Breast epithelium (tissue), 4 donors: ENCODE data around the gene MYOZ2. TPM values are rescaled to one million over a fixed set of nuclear protein-coding genes. Genes with fewer than 3 reads are reported as not detected.
A peak's percentile ranks its signal among the peaks of the same experiment; 100 is the strongest.

Experiments used
- DNase-seq, 2 donors: peaks; one replicate each; pipeline ENCODE4 v3.0.0-alpha.2; 2019; ENCODE audit warnings: low spot score in 2 of 2
- H3K27ac ChIP-seq, 2 donors: fragments of 200-600 bp; sonication (generic) in 1 of 2; one replicate each; pipeline ENCODE4 v1.5.1; 2016 to 2019; ENCODE audit warnings: mild to moderate bottlenecking in 1 of 2
- H3K27me3 ChIP-seq, 2 donors: fragments of 200-600 bp; sonication (generic) in 1 of 2; one replicate each; pipeline versions ENCODE4 v1.5.1 to v1.6.0; 2017 to 2019; ENCODE audit warnings: control low read depth in 1 of 2, mild to moderate bottlenecking in 1 of 2
- H3K36me3 ChIP-seq: fragments of 200-600 bp; one replicate; pipeline ENCODE4 v1.5.1; 2019
- H3K4me1 ChIP-seq, 2 donors: fragments of 200-600 bp; sonication (generic); one replicate each; pipeline ENCODE4 v1.5.1; 2016 to 2019; ENCODE audit warnings: control low read depth in 1 of 2
- H3K4me3 ChIP-seq, 3 donors: fragments of 200-600 bp; sonication (generic); 1 replicate in 2 of 3; 2 replicates in 1 of 3; pipeline ENCODE4 v1.5.1; 2016 to 2019; ENCODE audit warnings: mild to moderate bottlenecking in 3 of 3, moderate library complexity in 2 of 3
- H3K9me3 ChIP-seq, 2 donors: fragments of 200-600 bp; sonication (generic) in 1 of 2; one replicate each; pipeline ENCODE4 v1.5.1; 2016 to 2019; ENCODE audit warnings: control low read depth in 1 of 2
- CTCF ChIP-seq, 3 donors: fragments of 450-650 bp; IDR thresholded peaks; one replicate each; pipeline ENCODE4 v1.5.1; 2016 to 2017; ENCODE audit warnings: antibody characterized with exemption in 3 of 3, mild to moderate bottlenecking in 3 of 3, moderate library complexity in 3 of 3
- POLR2A ChIP-seq: fragments of 450-650 bp; IDR thresholded peaks from one replicate; pipeline ENCODE4 v1.6.1; 2016; ENCODE audit warnings: antibody characterized with exemption, mild to moderate bottlenecking, moderate library complexity
- POLR2AphosphoS5 ChIP-seq, 3 donors: sonication (generic); formaldehyde crosslinking; IDR thresholded peaks; one replicate each; pipeline ENCODE4 v1.6.1; 2017; ENCODE audit warnings: antibody characterized with exemption in 3 of 3
- intact Hi-C: fragments of 100-400 bp; cut with DNase I; formaldehyde crosslinking; loops from one replicate; pipeline ENCODE4 v1.15.1; 2023; ENCODE audit warnings: low total_unique reads
- total RNA-seq, 3 donors: library from RNA; depleted of rRNA; stranded (reverse); fragments of >200 nt; gene quantifications; one replicate each; pipeline ENCODE4 v1.1.0, GENCODE V29; 2016

MYOZ2 gene
- total RNA-seq, 3 donors from 2014 or later = 0.15 to 0.48 (median 0.33) TPM

- Histone ChIP-seq H3K4me3 (peak within 1 kb of the TSS; percentile 79 to 94 (median 92)), H3K36me3 (no peaks in the 10 kb centered on the region), H3K27me3 (no peaks in the 10 kb centered on the region), H3K9me3 (no peaks in the 10 kb centered on the region), H3K27ac (peak within 1 kb of the TSS; percentile 96 to 98), H3K4me1 (no peaks in the 10 kb centered on the region)
- DNase-seq = peak; percentile 99
- TF ChIP-seq POLR2A (peak; percentile 84), CTCF (IDR thresholded peaks at IDR 0.05) (peak in 2 of 3 donors; percentile 26 to 30), POLR2AphosphoS5 (IDR thresholded peaks at IDR 0.05) (peak; percentile 86 to 98 (median 98))
- intact Hi-C loops = no loop called here
These were observed 76.8 kb downstream of the MYOZ2 start, which contains the start of gene USP53 for GRCh38 chr4:119212234-119212963. Gene USP53, plus strand, starts transcription at chr4:119212713. Its CDS starts 27,047 bp downstream, at chr4:119239760.

- peak; percentile 74 to 78 for DNase-seq
- Histone ChIP-seq H3K9me3 (no peaks in the 10 kb centered on the region), H3K27ac (peak overlapping the region; percentile 96 to 98), H3K27me3 (no peaks in the 10 kb centered on the region), H3K4me3 (peak overlapping the region; percentile 79 to 94 (median 92)), H3K4me1 (peaks cover 0 to 4% of the 10 kb centered on the region in 2 donors), H3K36me3 (no peaks in the 10 kb centered on the region)
- intact Hi-C loops = no loop called here
- TF ChIP-seq POLR2AphosphoS5 (IDR thresholded peaks at IDR 0.05) = peak in 2 of 3 donors; percentile 65 to 75
- no peak for TF ChIP-seq CTCF (IDR thresholded peaks at IDR 0.05)
These were observed 77.5 kb downstream of the MYOZ2 start for GRCh38 chr4:119212964-119213606.

- Histone ChIP-seq H3K27ac (no peak overlapping the region), H3K4me1 (peaks cover 0 to 4% of the 10 kb centered on the region in 2 donors), H3K36me3 (peaks cover 9% of the 10 kb centered on the region), H3K9me3 (no peaks in the 10 kb centered on the region), H3K4me3 (peak overlapping the region; percentile 4 to 94 (median 12)), H3K27me3 (no peaks in the 10 kb centered on the region)
- no peak for DNase-seq
- no peak for TF ChIP-seq POLR2A
- no peak for TF ChIP-seq POLR2AphosphoS5 (IDR thresholded peaks at IDR 0.05)
- no peak for TF ChIP-seq CTCF (IDR thresholded peaks at IDR 0.05)
- intact Hi-C loops = no loop called here
These were observed 82.5 kb downstream of the MYOZ2 start for GRCh38 chr4:119218093-119218492.

- intact Hi-C loops = no loop called here
- H3K9me3 ChIP-seq = no peaks in the 10 kb centered on the region
- H3K4me1 ChIP-seq = peaks cover 0 to 4% of the 10 kb centered on the region in 2 donors
- no peak overlapping the region for H3K27ac ChIP-seq
- H3K27me3 ChIP-seq = no peaks in the 10 kb centered on the region
- no peak for DNase-seq
- peaks cover 9% of the 10 kb centered on the region for H3K36me3 ChIP-seq
- no peak overlapping the region for H3K4me3 ChIP-seq
- TF ChIP-seq CTCF (IDR thresholded peaks at IDR 0.05) (no peak), POLR2A (no peak), POLR2AphosphoS5 (IDR thresholded peaks at IDR 0.05) (no peak)
These were observed 85.8 kb downstream of the MYOZ2 start for GRCh38 chr4:119221412-119221811.

GRCh38 chr4:119227690-119228089, 92.1 kb downstream of the MYOZ2 start:
- Histone ChIP-seq H3K27me3 (no peaks in the 10 kb centered on the region), H3K4me1 (no peaks in the 10 kb centered on the region), H3K36me3 (no peaks in the 10 kb centered on the region), H3K9me3 (no peaks in the 10 kb centered on the region), H3K27ac (no peak overlapping the region), H3K4me3 (no peak overlapping the region)
- intact Hi-C loops = no loop called here
- no peak for TF ChIP-seq POLR2A
- no peak for TF ChIP-seq POLR2AphosphoS5 (IDR thresholded peaks at IDR 0.05)
- TF ChIP-seq CTCF (IDR thresholded peaks at IDR 0.05) = no peak
- DNase-seq = no peak
